SK-N-SH treated with all-trans-retinoic acid at 6 μM for 48 hours (cell line): Measurements from ENCODE around the gene PLCB4.

Experiments
- ARNTL ChIP-seq: fragments of 450-650 bp; formaldehyde crosslinking; IDR thresholded peaks from 2 replicates; pipeline ENCODE4 v1.5.0; 2020; ENCODE audit warnings: low read depth, mild to moderate bottlenecking, moderate library complexity, borderline replicate concordance
- CSDC2 ChIP-seq: fragments of 250-450 bp; sonication (Bioruptor Pico); IDR thresholded peaks from 2 replicates; pipeline ENCODE4 v1.5.0; 2020; ENCODE audit warnings: mild to moderate bottlenecking, moderate library complexity
- CSRNP3 ChIP-seq: fragments of 250-450 bp; sonication (Bioruptor Pico); IDR thresholded peaks from 2 replicates; pipeline ENCODE4 v1.5.1; 2021; ENCODE audit warnings: mild to moderate bottlenecking, moderate library complexity
- GLIS3 ChIP-seq: fragments of 250-450 bp; sonication (Bioruptor Pico); IDR thresholded peaks from 2 replicates; pipeline ENCODE4 v1.5.0; 2020; ENCODE audit warnings: mild to moderate bottlenecking, moderate library complexity
- ISL1 ChIP-seq: fragments of 250-450 bp; sonication (Bioruptor Pico); IDR thresholded peaks from 2 replicates; pipeline ENCODE4 v2.1.2; 2022; ENCODE audit warnings: mild to moderate bottlenecking, moderate library complexity
- PPARA ChIP-seq: fragments of 250-450 bp; sonication (Bioruptor Pico); IDR thresholded peaks from 2 replicates; pipeline ENCODE4 v1.5.0; 2020; ENCODE audit warnings: mild to moderate bottlenecking, borderline replicate concordance
- RARB ChIP-seq: fragments of 250-450 bp; sonication (Bioruptor Pico); IDR thresholded peaks from 2 replicates; pipeline ENCODE4 v1.8.0; 2021; ENCODE audit warnings: mild to moderate bottlenecking, moderate library complexity
- SNAI2 ChIP-seq: fragments of 250-450 bp; sonication (Bioruptor Pico); IDR thresholded peaks from 2 replicates; pipeline ENCODE4 v1.5.0; 2020; ENCODE audit warnings: mild to moderate bottlenecking, moderate library complexity
- TCF4 ChIP-seq: fragments of 250-450 bp; sonication (Bioruptor Pico); IDR thresholded peaks from 2 replicates; pipeline ENCODE4 v1.8.0; 2021; ENCODE audit warnings: mild to moderate bottlenecking, moderate library complexity, borderline replicate concordance
- TOX ChIP-seq: fragments of 250-450 bp; sonication (Bioruptor Pico); IDR thresholded peaks from 2 replicates; pipeline ENCODE4 v1.8.0; 2021; ENCODE audit warnings: mild to moderate bottlenecking, moderate library complexity, borderline replicate concordance
- ZC3H10 ChIP-seq: fragments of 250-450 bp; sonication (Bioruptor Pico); IDR thresholded peaks from 2 replicates; pipeline ENCODE4 v1.5.1; 2021; ENCODE audit warnings: mild to moderate bottlenecking, moderate library complexity
- ZFP3 ChIP-seq: fragments of 250-450 bp; sonication (Bioruptor Pico); IDR thresholded peaks from 2 replicates; pipeline ENCODE4 v1.5.0; 2020; ENCODE audit warnings: mild to moderate bottlenecking, moderate library complexity
- ZFP30 ChIP-seq: fragments of 450-650 bp; formaldehyde crosslinking; IDR thresholded peaks from 2 replicates; pipeline ENCODE4 v1.5.0; 2022; ENCODE audit warnings: mild to moderate bottlenecking, moderate library complexity
- ZNF8 ChIP-seq: fragments of 450-650 bp; formaldehyde crosslinking; IDR thresholded peaks from 2 replicates; pipeline ENCODE4 v1.5.0; 2020; ENCODE audit warnings: mild to moderate bottlenecking, moderate library complexity

GRCh38 chr20:9474835-9475415 is 406.0 kb downstream of the PLCB4 start:
- no peak for TF ChIP-seq ZFP3 (CRISPR knock-in tag)
- no peak for TF ChIP-seq TOX
- TF ChIP-seq RARB (CRISPR knock-in tag) = no peak
- TF ChIP-seq TCF4 = no peak
- TF ChIP-seq CSRNP3 (CRISPR knock-in tag) = no peak
- TF ChIP-seq ARNTL = no peak
- no peak for TF ChIP-seq SNAI2 (CRISPR knock-in tag)
- TF ChIP-seq ZNF8 (CRISPR knock-in tag) = no peak
- TF ChIP-seq PPARA = no peak
- TF ChIP-seq ZFP30 = no peak
- TF ChIP-seq ISL1 (CRISPR knock-in tag) = no peak
- no peak for TF ChIP-seq CSDC2 (CRISPR knock-in tag)
- TF ChIP-seq GLIS3 (CRISPR knock-in tag) = no peak
- TF ChIP-seq ZC3H10 (CRISPR knock-in tag) = no peak
